Endothelial cell of umbilical vein (primary cell): ENCODE measurements around the gene NSD1. TPM values are rescaled to one million over a fixed set of nuclear protein-coding genes. Genes with fewer than 3 reads are reported as not detected.

ENCODE experiments used
- BruUV-seq: library from RNA; stranded (reverse); fragments of 400-500 nt; replicated peaks from 2 replicates; lab custom pipeline; 2021; lab: Mats Ljungman, UMichigan
- CTCF ChIA-PET: fragments of 300-600, 350-600 bp; sonication (Branson Sonifier 250); formaldehyde crosslinking; loops from one replicate; lab custom pipeline; 2021; ENCODE audit warnings: antibody characterized with exemption, inconsistent platforms; lab: Charles Lee
- POLR2A ChIA-PET: fragments of 300-600, 350-600 bp; sonication (Branson Sonifier 250); formaldehyde crosslinking; loops from one replicate; lab custom pipeline; 2021; ENCODE audit warnings: antibody characterized with exemption, inconsistent platforms; lab: Charles Lee
- DNase-seq: peaks from one replicate; pipeline ENCODE4 v3.0.0-alpha.2; 2011; ENCODE audit warnings: low read depth, low spot score
- FAIRE-seq: peaks from 2 replicates; lab custom pipeline; 2011; peaks lifted over from hg19 to GRCh38; lab: Jason Lieb, UNC
- H2AFZ ChIP-seq: 2 replicates; pipeline ENCODE4 v1.6.0; 2012; ENCODE audit warnings: low read depth, low read length, control low read depth, inconsistent platforms
- H3K27ac ChIP-seq: 2 replicates; pipeline ENCODE4 v1.5.1; 2011; ENCODE audit warnings: low read depth, mild to moderate bottlenecking, control low read depth, low read length, moderate library complexity; ENCODE audit not compliant: insufficient read depth
- H3K27me3 ChIP-seq, 2 experiments: 2 replicates each; pipeline versions ENCODE4 v1.6.0 to v1.6.1; 2011; ENCODE audit warnings: low read length in 2 of 2, mixed read lengths in 1 of 2; ENCODE audit not compliant: control insufficient read depth in 2 of 2, insufficient read depth in 2 of 2
- H3K36me3 ChIP-seq, 2 experiments: 2 replicates in 1 of 2; 3 replicates in 1 of 2; pipeline ENCODE4 v1.5.1; 2011; ENCODE audit warnings: low read length in 2 of 2, mild to moderate bottlenecking in 1 of 2, moderate library complexity in 1 of 2; ENCODE audit not compliant: control insufficient read depth in 2 of 2, insufficient read depth in 2 of 2; ENCODE audit errors: extremely low read depth in 1 of 2
- H3K4me1 ChIP-seq: 3 replicates; pipeline ENCODE4 v1.5.1; 2011; ENCODE audit warnings: mild to moderate bottlenecking, low read length; ENCODE audit not compliant: control insufficient read depth, insufficient read depth; ENCODE audit errors: extremely low read depth
- H3K4me2 ChIP-seq: 2 replicates; pipeline ENCODE4 v1.6.1; 2011; ENCODE audit warnings: low read length, control low read depth, mixed read lengths; ENCODE audit not compliant: insufficient read depth
- H3K4me3 ChIP-seq, 3 experiments: fragments of 200-600 bp in 1 of 3; sonication (generic), shearing (Covaris generic) in 1 of 3; replicated peaks in 1 of 3; 2 replicates each; pipeline ENCODE4 v1.5.1; 2011 to 2016; ENCODE audit warnings: control low read depth in 3 of 3, low read length in 3 of 3, mild to moderate bottlenecking in 2 of 3, inconsistent platforms in 1 of 3, low read depth in 1 of 3, moderate library complexity in 1 of 3; ENCODE audit not compliant: insufficient read depth in 1 of 3
- H3K79me2 ChIP-seq: 2 replicates; pipeline ENCODE4 v1.6.0; 2012; ENCODE audit warnings: low read length, inconsistent platforms; ENCODE audit not compliant: control insufficient read depth, insufficient read depth
- H3K9ac ChIP-seq: replicated peaks from 2 replicates; pipeline ENCODE3; 2011; ENCODE audit warnings: low read length, control low read depth; ENCODE audit not compliant: insufficient read depth; ENCODE audit errors: extremely low read depth
- H3K9me1 ChIP-seq: replicated peaks from 3 replicates; pipeline ENCODE4 v1.6.0; 2011; ENCODE audit warnings: mild to moderate bottlenecking, low read length; ENCODE audit not compliant: control insufficient read depth, insufficient read depth; ENCODE audit errors: extremely low read depth
- H3K9me3 ChIP-seq: replicated peaks from 2 replicates; pipeline ENCODE4 v1.5.1; 2012; ENCODE audit warnings: low read length, inconsistent platforms; ENCODE audit not compliant: control insufficient read depth, insufficient read depth
- H4K20me1 ChIP-seq: replicated peaks from 2 replicates; pipeline ENCODE3; 2011; ENCODE audit warnings: mild to moderate bottlenecking, low read length; ENCODE audit not compliant: control insufficient read depth, insufficient read depth; ENCODE audit errors: extremely low read depth
- CTCF ChIP-seq, 2 donors: IDR thresholded peaks; 1 replicate in 1 of 2; 2 replicates in 1 of 2; pipeline ENCODE4 v1.5.1; 2011; ENCODE audit warnings: low read length in 2 of 2, mild to moderate bottlenecking in 2 of 2, moderate library complexity in 2 of 2, control low read depth in 1 of 2, inconsistent platforms in 1 of 2, low read depth in 1 of 2; ENCODE audit not compliant: insufficient read depth in 1 of 2; ENCODE audit errors: extremely low read depth in 1 of 2
- EZH2 ChIP-seq: IDR thresholded peaks from 2 replicates; pipeline ENCODE4 v1.6.1; 2012; ENCODE audit warnings: borderline replicate concordance, low read depth, mild to moderate bottlenecking, moderate library complexity, low read length, inconsistent platforms; ENCODE audit not compliant: severe bottlenecking
- FOS ChIP-seq: IDR thresholded peaks from 2 replicates; pipeline ENCODE4 v1.6.1; 2011; ENCODE audit warnings: mild to moderate bottlenecking, low read length, moderate library complexity, borderline replicate concordance; ENCODE audit not compliant: insufficient read depth
- GATA2 ChIP-seq: IDR thresholded peaks from 2 replicates; pipeline ENCODE4 v1.7.0; 2011; ENCODE audit warnings: low read depth, mild to moderate bottlenecking, moderate library complexity, mixed read lengths, low read length; ENCODE audit not compliant: insufficient read length, insufficient read depth
- JUN ChIP-seq: IDR thresholded peaks from 2 replicates; pipeline ENCODE4 v1.6.1; 2011; ENCODE audit warnings: borderline replicate concordance, low read depth; ENCODE audit not compliant: insufficient read length, insufficient read depth
- MYC ChIP-seq: IDR thresholded peaks from one replicate; pipeline ENCODE4 v1.6.1; 2011; ENCODE audit warnings: mild to moderate bottlenecking, low read depth, low read length
- POLR2A ChIP-seq: IDR thresholded peaks from 2 replicates; pipeline ENCODE4 v1.6.1; 2012; ENCODE audit warnings: low read depth, mild to moderate bottlenecking, control low read depth, low read length
- POLR2AphosphoS5 ChIP-seq: IDR thresholded peaks from 2 replicates; pipeline ENCODE4 v1.6.1; 2012; ENCODE audit warnings: low read depth, mild to moderate bottlenecking, control low read depth, low read length, moderate library complexity; ENCODE audit not compliant: insufficient read depth
- dilution Hi-C: fragments of 300-500 bp; cut with MboI; formaldehyde crosslinking; loops from one replicate; pipeline ENCODE4 v1.15.0; 2019; ENCODE audit warnings: low sequenced_read_pairs; ENCODE audit not compliant: extremely low pct_ligation_motif_present
- intact Hi-C: fragments of 100-400 bp; cut with micrococcal nuclease; formaldehyde crosslinking; loops from one replicate; pipeline ENCODE4 v1.10.0; 2022
- polyA plus RNA-seq, 4 experiments: library from polyadenylated mRNA; depleted of rRNA in 3 of 4; stranded (reverse) in 3 of 4; unstranded in 1 of 4; fragments of >200 nt; gene quantifications; 2 replicates each; pipeline versions ENCODE4 v1.2.1 to v1.2.3, GENCODE V29; 2011 to 2012; ENCODE audit warnings: missing spikeins in 1 of 4
- total RNA-seq: library from RNA; stranded (reverse); gene quantifications from 2 replicates; pipeline ENCODE4 v1.2.3, GENCODE V29; 2021
- TF ChIP-seq, protein P1 (sequence below): IDR thresholded peaks from 2 replicates; pipeline ENCODE4 v1.6.1; 2011; ENCODE audit not compliant: insufficient read depth, insufficient read length

Gene NSD1
- total and polyA plus RNA-seq, 2 donors (not counting 3 experiments of a cell fraction or from before 2014, with no cell fraction given): 14.4 to 90.4 TPM

DNA sequence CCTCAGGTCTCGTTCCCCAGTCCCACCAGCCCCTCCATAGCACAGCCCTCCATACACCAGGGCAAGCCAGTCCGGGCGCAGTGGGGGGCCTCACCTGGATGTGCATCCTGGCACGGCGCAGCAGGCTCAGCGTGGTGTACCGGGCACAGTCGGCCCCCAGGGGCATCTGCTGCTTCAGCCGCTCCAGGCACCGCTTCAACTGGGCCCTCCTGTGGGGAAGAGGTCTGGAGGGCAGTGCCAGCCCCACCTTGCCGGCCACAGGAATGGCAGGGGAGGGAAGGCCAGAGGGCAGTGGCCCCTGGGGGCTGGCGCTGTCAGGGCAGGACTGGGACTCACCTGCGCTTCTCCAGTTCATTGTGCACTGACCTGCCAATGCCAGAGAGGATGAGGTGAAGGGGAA, 176.8 kb downstream of the NSD1 start:
- ChIA-PET POLR2A (interaction anchor here (0.7 to 1.3 kb wide), 2 partner anchors 41 to 63 kb away, joined by 3 to 4 read pairs; partner anchors contain the start of gene LMAN2), CTCF (interaction anchor here (0.6 to 3.4 kb wide), 43 partner anchors 9 to 863 kb away, joined by 3 to 45 read pairs (median 5); partner anchors contain the start of genes FGFR4, GRK6, LMAN2 and NSD1)
- Histone ChIP-seq H3K9me1 (no peaks in the 10 kb centered on the region), H3K9ac (no peak overlapping the region), H3K9me3 (no peaks in the 10 kb centered on the region), H3K4me1 (peaks cover 25% of the 10 kb centered on the region), H3K4me2 (peak overlapping the region; percentile 50), H3K27me3 (no peaks in the 10 kb centered on the region), H3K79me2 (peaks cover 18% of the 10 kb centered on the region), H3K36me3 (peaks cover 0 to 11% of the 10 kb centered on the region in 2 experiments), H3K4me3 (no peak overlapping the region), H4K20me1 (no peaks in the 10 kb centered on the region), H3K27ac (no peak overlapping the region), H2AFZ (no peak overlapping the region)
- FAIRE-seq (no peak), DNase-seq (no peak)
- no TSS peak for BruUV-seq
- intact Hi-C loops: loop anchor here (5.0 kb wide), 2 partner anchors 57 to 658 kb away; no protein-coding TSS in a partner anchor
- dilution Hi-C loops: no loop called here
- TF ChIP-seq MYC (no peak), POLR2AphosphoS5 (no peak), JUN (no peak), CTCF (IDR thresholded peaks at IDR 0.05; ENCODE audit: extremely low read depth in 1 of 2, insufficient read depth in 1 of 2, low read depth in 1 of 2, low read length in 2 of 2) (no peak), GATA2 (no peak), FOS (no peak), EZH2 (no peak), POLR2A (no peak)
- TF ChIP-seq, protein P1, sequence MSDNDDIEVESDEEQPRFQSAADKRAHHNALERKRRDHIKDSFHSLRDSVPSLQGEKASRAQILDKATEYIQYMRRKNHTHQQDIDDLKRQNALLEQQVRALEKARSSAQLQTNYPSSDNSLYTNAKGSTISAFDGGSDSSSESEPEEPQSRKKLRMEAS: no peak
